Endothelial cell (in vitro differentiated cells): ENCODE data around the gene KCNQ1OT1. TPM values are rescaled to one million over a fixed set of nuclear protein-coding genes. Genes with fewer than 3 reads are reported as not detected.

ENCODE experiments used
- DNase-seq: peaks from one replicate; pipeline ENCODE4 v3.0.0; 2021; ENCODE audit warnings: low spot score
- H3K27ac Mint-ChIP-seq: one replicate; pipeline ENCODE4 v1.8.0; 2021; ENCODE audit warnings: mixed read lengths, inconsistent platforms; ENCODE audit not compliant: unreplicated experiment
- H3K27me3 Mint-ChIP-seq: one replicate; pipeline ENCODE4 v1.8.0; 2021; ENCODE audit warnings: mild to moderate bottlenecking, moderate library complexity, mixed read lengths, inconsistent platforms; ENCODE audit not compliant: unreplicated experiment
- H3K36me3 Mint-ChIP-seq: one replicate; pipeline ENCODE4 v1.8.0; 2021; ENCODE audit warnings: mild to moderate bottlenecking, low read depth, mixed read lengths, inconsistent platforms; ENCODE audit not compliant: unreplicated experiment
- H3K4me1 Mint-ChIP-seq: one replicate; pipeline ENCODE4 v1.8.0; 2021; ENCODE audit warnings: mild to moderate bottlenecking, mixed read lengths, inconsistent platforms; ENCODE audit not compliant: unreplicated experiment
- H3K4me3 Mint-ChIP-seq: one replicate; pipeline ENCODE4 v1.8.0; 2021; ENCODE audit warnings: mild to moderate bottlenecking, mixed read lengths, inconsistent platforms; ENCODE audit not compliant: unreplicated experiment
- H3K9me3 Mint-ChIP-seq: one replicate; pipeline ENCODE4 v1.8.0; 2021; ENCODE audit warnings: mixed read lengths, inconsistent platforms; ENCODE audit not compliant: unreplicated experiment
- total RNA-seq: library from RNA; stranded (reverse); fragmentation: NEBNext Ultra II Directional; extraction: Animal tissue kit (Norgen Biotek cat#: 25700); gene quantifications from one replicate; pipeline ENCODE4 v1.2.1, GENCODE V29; 2021; ENCODE audit not compliant: unreplicated experiment
- TF ChIP-seq, protein P1 (sequence below): fragments of 200-600 bp; sonication (generic); IDR thresholded peaks from one replicate; pipeline ENCODE4 v1.5.0; 2021; ENCODE audit warnings: antibody characterized with exemption; ENCODE audit not compliant: unreplicated experiment

KCNQ1OT1 gene
- total RNA-seq, 1 donor from 2014 or later: 1.2 TPM

DNA sequence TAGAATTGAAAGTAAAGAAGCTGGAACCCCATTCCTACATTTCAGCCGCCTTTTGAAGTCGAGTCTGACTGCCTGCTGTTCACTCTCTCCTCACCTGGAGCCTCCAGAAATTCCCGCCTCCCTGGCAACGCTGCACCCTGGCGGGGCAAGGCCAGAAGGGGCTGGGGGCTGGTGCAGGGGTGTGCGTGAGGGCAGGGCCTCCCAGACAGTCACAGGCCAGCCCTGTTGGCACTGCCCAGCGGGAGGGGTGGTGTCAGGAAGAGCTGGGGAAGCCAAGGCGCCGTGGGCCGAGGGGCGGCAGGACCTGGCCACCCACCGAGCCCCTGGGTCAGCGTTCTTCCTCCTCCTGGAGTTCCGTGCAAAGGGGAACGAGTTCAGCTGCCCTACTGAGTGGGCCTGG lies 123.2 kb downstream of the KCNQ1OT1 start:
- H3K4me3 Mint-ChIP-seq: no peak overlapping the region
- DNase-seq: no peak
- H3K36me3 Mint-ChIP-seq: no peaks in the 10 kb centered on the region
- peaks cover 6% of the 10 kb centered on the region for H3K27me3 Mint-ChIP-seq
- TF ChIP-seq, protein P1, sequence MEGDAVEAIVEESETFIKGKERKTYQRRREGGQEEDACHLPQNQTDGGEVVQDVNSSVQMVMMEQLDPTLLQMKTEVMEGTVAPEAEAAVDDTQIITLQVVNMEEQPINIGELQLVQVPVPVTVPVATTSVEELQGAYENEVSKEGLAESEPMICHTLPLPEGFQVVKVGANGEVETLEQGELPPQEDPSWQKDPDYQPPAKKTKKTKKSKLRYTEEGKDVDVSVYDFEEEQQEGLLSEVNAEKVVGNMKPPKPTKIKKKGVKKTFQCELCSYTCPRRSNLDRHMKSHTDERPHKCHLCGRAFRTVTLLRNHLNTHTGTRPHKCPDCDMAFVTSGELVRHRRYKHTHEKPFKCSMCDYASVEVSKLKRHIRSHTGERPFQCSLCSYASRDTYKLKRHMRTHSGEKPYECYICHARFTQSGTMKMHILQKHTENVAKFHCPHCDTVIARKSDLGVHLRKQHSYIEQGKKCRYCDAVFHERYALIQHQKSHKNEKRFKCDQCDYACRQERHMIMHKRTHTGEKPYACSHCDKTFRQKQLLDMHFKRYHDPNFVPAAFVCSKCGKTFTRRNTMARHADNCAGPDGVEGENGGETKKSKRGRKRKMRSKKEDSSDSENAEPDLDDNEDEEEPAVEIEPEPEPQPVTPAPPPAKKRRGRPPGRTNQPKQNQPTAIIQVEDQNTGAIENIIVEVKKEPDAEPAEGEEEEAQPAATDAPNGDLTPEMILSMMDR: no peak
- H3K9me3 Mint-ChIP-seq: no peaks in the 10 kb centered on the region
- H3K4me1 Mint-ChIP-seq: peaks cover 5% of the 10 kb centered on the region
- no peak overlapping the region for H3K27ac Mint-ChIP-seq

DNA sequence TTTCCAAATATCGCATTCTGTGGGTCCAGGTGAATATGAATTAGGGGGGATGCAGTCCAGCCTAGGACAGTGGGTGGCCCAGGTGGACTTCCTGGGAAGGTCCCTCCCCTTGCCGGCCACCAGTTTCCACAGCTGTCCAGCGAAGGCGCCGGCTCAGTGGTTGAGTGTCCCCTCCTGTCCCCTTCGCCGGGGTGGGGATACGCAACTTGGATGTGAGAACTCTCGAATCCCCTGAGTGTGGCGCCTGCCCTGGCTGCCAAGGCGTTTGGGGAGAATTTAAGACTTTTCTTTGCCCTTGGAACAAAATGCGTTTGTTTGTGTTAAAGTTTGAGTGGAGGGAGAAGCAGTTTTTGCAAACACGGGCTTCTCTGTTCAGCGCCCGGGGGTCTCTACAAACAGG lies 123.7 kb downstream of the KCNQ1OT1 start:
- TF ChIP-seq, protein P1: no peak
- Mint-ChIP-seq H3K36me3 (no peaks in the 10 kb centered on the region), H3K27me3 (peaks cover 6% of the 10 kb centered on the region), H3K4me3 (no peak overlapping the region), H3K27ac (no peak overlapping the region), H3K4me1 (peaks cover 5% of the 10 kb centered on the region), H3K9me3 (no peaks in the 10 kb centered on the region)
- DNase-seq: no peak

DNA sequence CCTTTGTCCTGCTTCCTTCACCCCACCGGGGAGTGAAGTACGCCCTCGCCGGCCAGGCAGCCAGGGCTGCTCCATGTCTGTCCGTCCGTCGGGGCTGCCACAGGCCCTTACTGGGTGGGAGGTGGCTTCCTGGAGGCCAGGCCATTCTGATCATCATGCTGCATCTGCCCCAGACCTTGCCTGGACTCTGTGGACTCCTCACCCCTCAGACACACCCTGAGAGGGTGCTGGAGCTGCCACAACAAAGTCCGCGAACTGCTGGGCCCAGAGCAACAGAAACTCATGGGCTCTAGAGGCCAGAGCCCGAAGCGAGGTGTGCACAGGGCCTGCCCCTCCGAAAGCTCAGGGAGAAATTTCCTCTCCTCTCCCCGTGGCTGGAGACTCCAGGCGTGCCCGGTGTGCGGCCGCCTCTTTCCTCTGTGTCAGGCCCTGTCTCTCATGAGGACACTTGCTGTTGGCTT lies 124.2 kb downstream of the KCNQ1OT1 start:
- peaks cover 5% of the 10 kb centered on the region for H3K4me1 Mint-ChIP-seq
- TF ChIP-seq, protein P1: no peak
- DNase-seq: no peak
- peaks cover 6% of the 10 kb centered on the region for H3K27me3 Mint-ChIP-seq
- H3K9me3 Mint-ChIP-seq: no peaks in the 10 kb centered on the region
- H3K4me3 Mint-ChIP-seq: no peak overlapping the region
- H3K36me3 Mint-ChIP-seq: no peaks in the 10 kb centered on the region
- no peak overlapping the region for H3K27ac Mint-ChIP-seq

DNA sequence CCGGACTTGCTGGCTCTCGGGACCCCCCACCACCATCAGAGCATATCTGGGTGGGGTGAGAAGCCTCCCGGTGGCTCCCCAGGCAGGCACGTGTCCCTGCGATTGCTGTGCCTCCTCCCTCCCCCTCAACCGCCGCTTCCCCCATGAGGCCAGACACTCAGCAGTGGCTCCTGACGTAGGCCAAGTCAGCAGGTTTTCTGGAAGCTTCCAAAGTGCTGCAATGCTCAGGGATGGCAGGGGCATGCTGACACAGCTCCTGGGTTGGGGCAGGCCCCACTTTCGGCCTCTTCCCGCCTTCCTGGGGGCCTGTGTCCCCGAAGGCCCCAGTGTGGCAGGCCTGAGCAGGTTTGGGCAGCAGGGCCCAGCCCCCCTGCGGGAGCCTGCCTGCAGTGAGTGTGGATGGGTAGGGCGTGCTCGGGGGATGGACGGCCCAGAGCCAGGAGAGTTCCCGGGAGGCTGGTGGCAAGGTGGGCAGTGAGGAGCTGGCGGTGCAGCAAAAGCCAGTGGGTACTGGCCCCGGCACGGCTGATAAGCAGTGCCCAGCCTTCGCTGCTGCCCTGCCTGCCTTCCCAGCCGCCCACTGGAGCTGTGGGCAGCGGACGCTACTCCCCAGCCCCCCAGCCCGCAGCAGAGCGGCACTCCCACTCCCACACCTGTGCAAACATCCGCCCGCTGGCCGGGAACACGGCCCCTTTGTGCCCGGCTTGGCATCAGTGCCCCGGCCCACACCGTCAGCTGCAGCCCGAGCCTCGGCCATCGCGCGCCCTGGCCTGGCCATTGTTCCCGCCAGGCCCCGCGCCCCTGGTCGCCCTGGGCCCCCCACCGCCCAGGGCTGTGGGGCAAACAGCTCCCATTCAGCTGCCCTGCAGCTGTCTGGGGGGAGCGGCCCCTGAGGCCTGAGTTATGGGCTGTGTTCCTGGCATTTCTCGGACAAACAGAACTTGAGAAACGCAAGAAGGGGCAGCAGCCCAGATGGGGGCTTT lies 125.0 kb downstream of the KCNQ1OT1 start:
- Mint-ChIP-seq H3K4me1 (peaks cover 5% of the 10 kb centered on the region), H3K27me3 (peaks cover 6% of the 10 kb centered on the region), H3K36me3 (no peaks in the 10 kb centered on the region), H3K4me3 (no peak overlapping the region), H3K27ac (no peak overlapping the region), H3K9me3 (no peaks in the 10 kb centered on the region)
- no peak for DNase-seq
- TF ChIP-seq, protein P1: no peak

DNA sequence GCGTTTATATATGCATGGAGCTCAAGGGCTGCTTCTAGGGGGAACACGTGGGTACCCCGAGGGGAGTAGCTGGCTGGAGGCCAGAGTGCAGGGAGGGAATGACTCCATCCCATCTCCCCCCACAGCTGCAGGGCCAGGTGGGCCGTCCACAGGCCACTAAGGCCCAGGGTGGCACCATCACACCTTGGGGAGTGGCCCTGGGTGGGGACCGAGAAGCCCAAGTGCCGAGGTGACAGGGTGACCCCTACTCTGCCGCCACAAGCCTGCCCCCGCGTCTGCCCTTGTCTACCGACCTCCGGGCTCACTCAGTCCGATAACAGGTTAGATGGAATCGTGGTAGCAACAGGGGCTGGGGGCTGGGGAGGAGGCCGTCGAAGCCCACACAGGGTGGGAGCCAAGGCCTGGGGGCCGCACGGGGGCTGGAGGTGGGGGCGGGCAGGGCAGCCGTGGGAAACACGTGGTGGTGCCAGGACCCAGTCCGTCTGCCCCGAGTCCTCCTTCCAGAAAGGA lies 125.7 kb downstream of the KCNQ1OT1 start:
- Mint-ChIP-seq H3K9me3 (no peaks in the 10 kb centered on the region), H3K36me3 (no peaks in the 10 kb centered on the region), H3K27me3 (peaks cover 4% of the 10 kb centered on the region), H3K27ac (no peak overlapping the region), H3K4me1 (peaks cover 3% of the 10 kb centered on the region), H3K4me3 (no peak overlapping the region)
- TF ChIP-seq, protein P1: no peak
- no peak for DNase-seq
